Measurements from ENCODE around the gene WNT6. TPM values are rescaled to one million over a fixed set of nuclear protein-coding genes. Genes with fewer than 3 reads are reported as not detected.

Gene WNT6
- total RNA-seq = under 1 TPM in 1 of 2 donors, not detected in 1; 0.08 TPM
- under 1 TPM in 1 of 2 donors, not detected in 1; 0.20 TPM for polyA plus RNA-seq

- TF ChIP-seq CTCF (IDR thresholded peaks at IDR 0.05; ENCODE audit: low read depth, low read length, missing input control) = no peak
- TF ChIP-seq FOXA1 (IDR thresholded peaks at IDR 0.05) = no peak
- TF ChIP-seq RAD21 (IDR thresholded peaks at IDR 0.05) = no peak
- no peak for TF ChIP-seq GABPA (IDR thresholded peaks at IDR 0.05 in 1 of 2, conservative IDR thresholded peaks at IDR 0.05 in 1 of 2)
- TF ChIP-seq HNF4G (IDR thresholded peaks at IDR 0.05) = no peak
- TF ChIP-seq EGR1 (IDR thresholded peaks at IDR 0.05; ENCODE audit: low read depth in 2 of 2) = no peak
- TF ChIP-seq REST (IDR thresholded peaks at IDR 0.05) = no peak
- no peak for TF ChIP-seq HNF4A (conservative IDR thresholded peaks at IDR 0.05)
- no peak for TF ChIP-seq MAX (IDR thresholded peaks at IDR 0.05)
- no peak for TF ChIP-seq JUND (IDR thresholded peaks at IDR 0.05)
- TF ChIP-seq ZBTB33 (IDR thresholded peaks at IDR 0.05) = no peak
- TF ChIP-seq SP1 (IDR thresholded peaks at IDR 0.05) = no peak
- TF ChIP-seq TAF1 (conservative IDR thresholded peaks at IDR 0.05) = no peak
- TF ChIP-seq FOXA2 (IDR thresholded peaks at IDR 0.05) = no peak
- no peak for TF ChIP-seq RXRA (IDR thresholded peaks at IDR 0.05)
- no peak for TF ChIP-seq YY1 (IDR thresholded peaks at IDR 0.05)
- TF ChIP-seq ATF3 (IDR thresholded peaks at IDR 0.05) = no peak
- TF ChIP-seq NR2F2 (IDR thresholded peaks at IDR 0.05) = no peak
- H3K4me1 ChIP-seq (ENCODE audit: control insufficient read depth in 4 of 4, insufficient read depth in 4 of 4, low read length in 3 of 4) = peaks cover 0 to 20% (median 10%) of the 10 kb centered on the region in 4 donors
- H3K4me3 ChIP-seq (ENCODE audit: low read depth in 1 of 3, low read length in 3 of 3) = peak within 1 kb of the TSS in 1 of 3 donors; percentile 45
- H3K36me3 ChIP-seq (ENCODE audit: control insufficient read depth in 4 of 4, insufficient read depth in 3 of 4, low read depth in 1 of 4, low read length in 3 of 4) = no peaks in the 10 kb centered on the region
- WGBS = 2% methylated on average over 64 of the region's 64 CpGs
- H3K9ac ChIP-seq (ENCODE audit: low read depth in 1 of 2, low read length in 2 of 2) = no peak within 1 kb of the TSS
- peaks cover 4 to 21% (median 6%) of the 10 kb centered on the region in 4 donors for H3K27me3 ChIP-seq (ENCODE audit: control insufficient read depth in 4 of 4, insufficient read depth in 4 of 4, low read length in 3 of 4)
- no peaks in the 10 kb centered on the region for H3K9me3 ChIP-seq (ENCODE audit: control insufficient read depth in 4 of 4, low read length in 3 of 4)
- DNase-seq (ENCODE audit: low spot score) = no peak
- H3K27ac ChIP-seq (ENCODE audit: low read depth in 1 of 2, low read length in 2 of 2) = no peak within 1 kb of the TSS
Observed at GRCh38 chr2:218859556-218859987, at the start of gene WNT6. WNT6 (plus strand) TSS chr2:218859805; CDS start chr2:218860038, 233 bp downstream.
